Nephron progenitor cell (in vitro differentiated cells): ENCODE measurements around the gene SOX1.
A peak's percentile ranks its signal among the peaks of the same experiment; 100 is the strongest.

Experiments
- DNase-seq: peaks from one replicate; pipeline ENCODE4 v3.0.0; 2021
- H3K27ac Mint-ChIP-seq: 2 replicates; pipeline ENCODE4 v1.8.0; 2021; ENCODE audit warnings: mild to moderate bottlenecking, moderate library complexity, mixed read lengths
- H3K27me3 Mint-ChIP-seq: 2 replicates; pipeline ENCODE4 v1.8.0; 2021; ENCODE audit warnings: mild to moderate bottlenecking, low read depth, mixed read lengths; ENCODE audit not compliant: poor library complexity
- H3K36me3 Mint-ChIP-seq: 2 replicates; pipeline ENCODE4 v1.8.0; 2021; ENCODE audit warnings: low read depth, mixed read lengths
- H3K4me1 Mint-ChIP-seq: 2 replicates; pipeline ENCODE4 v1.8.0; 2021; ENCODE audit warnings: mixed read lengths
- H3K4me3 Mint-ChIP-seq: 2 replicates; pipeline ENCODE4 v1.8.0; 2021; ENCODE audit warnings: mild to moderate bottlenecking, moderate library complexity, mixed read lengths
- H3K9me3 Mint-ChIP-seq: 2 replicates; pipeline ENCODE4 v1.8.0; 2021; ENCODE audit warnings: mild to moderate bottlenecking, moderate library complexity, mixed read lengths
- TF ChIP-seq, protein P1 (sequence below): fragments of 200-600 bp; sonication (generic); IDR thresholded peaks from 2 replicates; pipeline ENCODE4 v1.5.0; 2021; ENCODE audit warnings: antibody characterized with exemption

The SOX1 gene

DNA sequence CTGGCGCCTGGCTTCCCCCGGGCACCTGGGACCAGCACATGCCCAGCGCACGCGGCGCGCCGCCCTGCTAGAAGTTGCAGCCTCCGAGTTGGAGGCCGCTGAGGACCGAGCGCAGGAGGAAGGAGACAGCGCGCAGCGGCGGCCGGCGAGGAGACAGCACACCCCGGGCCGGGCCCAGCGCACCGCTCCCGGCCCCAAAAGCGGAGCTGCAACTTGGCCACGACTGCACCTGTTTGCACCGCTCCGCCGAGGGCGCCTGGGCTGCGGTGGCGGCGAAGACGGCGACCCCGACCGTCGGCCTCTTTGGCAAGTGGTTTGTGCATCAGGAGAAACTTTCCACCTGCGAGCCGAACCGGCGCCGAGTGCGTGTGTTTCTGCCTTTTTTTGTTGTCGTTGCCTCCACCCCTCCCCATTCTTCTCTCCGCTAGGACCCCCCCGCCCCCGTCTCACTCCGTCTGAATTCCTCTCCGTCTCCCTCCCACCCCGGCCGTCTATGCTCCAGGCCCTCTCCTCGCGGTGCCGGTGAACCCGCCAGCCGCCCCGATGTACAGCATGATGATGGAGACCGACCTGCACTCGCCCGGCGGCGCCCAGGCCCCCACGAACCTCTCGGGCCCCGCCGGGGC lies at the start of gene SOX1:
SOX1 (plus strand) TSS at position 34 of the 626 bp plus-strand sequence; CDS start at position 544, 510 bp downstream.
- peaks cover 13% of the 10 kb centered on the region for H3K4me1 Mint-ChIP-seq
- DNase-seq = peak; percentile 51
- no peak within 1 kb of the TSS for H3K27ac Mint-ChIP-seq

DNA sequence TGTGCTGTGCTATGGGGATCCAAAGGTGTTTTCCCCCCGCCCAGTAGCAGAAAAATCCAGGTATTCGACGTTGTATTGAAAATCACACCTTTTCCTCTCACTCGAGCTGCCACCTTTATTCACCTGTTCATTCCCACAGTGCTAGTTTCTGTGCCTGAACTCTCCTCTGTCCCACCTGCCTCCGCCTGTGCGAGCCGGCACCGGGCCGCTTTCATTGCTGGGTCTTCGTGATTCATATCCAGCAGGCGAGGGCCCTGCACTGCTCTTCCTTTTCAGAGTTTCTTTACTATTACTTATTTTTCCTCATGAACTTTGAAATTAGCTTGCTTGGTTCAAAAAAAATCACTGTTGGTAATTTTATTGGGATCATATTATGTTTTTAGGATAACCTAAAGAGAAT lies 42.4 kb upstream of the SOX1 start:
- Mint-ChIP-seq H3K27ac (no peak overlapping the region), H3K9me3 (peaks cover 46% of the 10 kb centered on the region), H3K27me3 (peaks cover 35% of the 10 kb centered on the region), H3K4me1 (no peaks in the 10 kb centered on the region), H3K4me3 (no peak overlapping the region), H3K36me3 (no peaks in the 10 kb centered on the region)
- TF ChIP-seq, protein P1, sequence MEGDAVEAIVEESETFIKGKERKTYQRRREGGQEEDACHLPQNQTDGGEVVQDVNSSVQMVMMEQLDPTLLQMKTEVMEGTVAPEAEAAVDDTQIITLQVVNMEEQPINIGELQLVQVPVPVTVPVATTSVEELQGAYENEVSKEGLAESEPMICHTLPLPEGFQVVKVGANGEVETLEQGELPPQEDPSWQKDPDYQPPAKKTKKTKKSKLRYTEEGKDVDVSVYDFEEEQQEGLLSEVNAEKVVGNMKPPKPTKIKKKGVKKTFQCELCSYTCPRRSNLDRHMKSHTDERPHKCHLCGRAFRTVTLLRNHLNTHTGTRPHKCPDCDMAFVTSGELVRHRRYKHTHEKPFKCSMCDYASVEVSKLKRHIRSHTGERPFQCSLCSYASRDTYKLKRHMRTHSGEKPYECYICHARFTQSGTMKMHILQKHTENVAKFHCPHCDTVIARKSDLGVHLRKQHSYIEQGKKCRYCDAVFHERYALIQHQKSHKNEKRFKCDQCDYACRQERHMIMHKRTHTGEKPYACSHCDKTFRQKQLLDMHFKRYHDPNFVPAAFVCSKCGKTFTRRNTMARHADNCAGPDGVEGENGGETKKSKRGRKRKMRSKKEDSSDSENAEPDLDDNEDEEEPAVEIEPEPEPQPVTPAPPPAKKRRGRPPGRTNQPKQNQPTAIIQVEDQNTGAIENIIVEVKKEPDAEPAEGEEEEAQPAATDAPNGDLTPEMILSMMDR = no peak
- no peak for DNase-seq

More for the DNA sequence above, at the start of gene SOX1:
- no peaks in the 10 kb centered on the region for H3K9me3 Mint-ChIP-seq
- H3K4me3 Mint-ChIP-seq = peak within 1 kb of the TSS; percentile 57
- TF ChIP-seq, protein P1 = no peak
- peaks cover 97% of the 10 kb centered on the region for H3K27me3 Mint-ChIP-seq
- H3K36me3 Mint-ChIP-seq = no peaks in the 10 kb centered on the region

DNA sequence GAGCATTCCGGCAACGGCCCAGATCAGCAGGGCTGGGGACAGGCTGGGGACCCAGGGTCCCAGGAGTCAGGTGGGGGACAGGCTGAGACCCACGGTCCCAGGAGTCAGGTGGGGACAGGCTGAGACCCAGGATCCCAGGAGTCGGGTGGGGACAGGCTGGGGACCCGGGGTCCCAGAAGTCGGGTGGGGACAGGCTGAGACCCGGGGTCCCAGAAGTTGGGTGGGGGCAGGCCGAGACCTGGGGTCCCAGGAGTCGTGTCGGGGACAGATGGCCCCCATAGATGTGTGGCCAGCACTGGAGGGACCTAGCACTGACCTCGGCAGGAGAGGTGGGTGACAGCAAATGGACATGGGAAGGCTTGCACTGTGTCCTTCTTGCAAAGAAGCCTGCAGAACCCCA lies 39.7 kb upstream of the SOX1 start:
- H3K9me3 Mint-ChIP-seq = peaks cover 31% of the 10 kb centered on the region
- H3K36me3 Mint-ChIP-seq = no peaks in the 10 kb centered on the region
- H3K4me1 Mint-ChIP-seq = peaks cover 2% of the 10 kb centered on the region
- TF ChIP-seq, protein P1 = no peak
- no peak overlapping the region for H3K4me3 Mint-ChIP-seq
- H3K27ac Mint-ChIP-seq = no peak overlapping the region
- DNase-seq = no peak
- H3K27me3 Mint-ChIP-seq = peaks cover 50% of the 10 kb centered on the region

DNA sequence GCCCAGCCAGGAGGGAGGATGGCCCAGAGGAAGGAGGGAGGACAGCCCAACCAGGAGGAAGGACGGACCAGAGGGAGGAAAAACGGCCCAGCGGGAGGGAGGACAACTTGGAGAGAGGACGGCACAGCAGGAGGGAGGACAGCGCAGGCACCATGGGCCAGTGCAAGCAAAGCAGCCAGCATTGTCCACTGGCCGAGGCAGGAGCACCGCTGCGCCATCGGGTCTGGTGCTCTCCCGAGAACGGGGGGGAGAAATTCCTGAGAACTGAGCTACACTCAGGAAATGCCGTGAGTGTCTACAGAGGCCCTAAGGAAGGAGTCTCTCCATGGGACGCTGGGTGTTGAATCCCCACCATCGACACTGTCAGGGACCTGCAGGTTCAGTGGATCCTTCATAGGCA lies 38.5 kb upstream of the SOX1 start:
- Mint-ChIP-seq H3K27ac (no peak overlapping the region), H3K36me3 (no peaks in the 10 kb centered on the region), H3K27me3 (peaks cover 52% of the 10 kb centered on the region), H3K4me1 (peaks cover 9% of the 10 kb centered on the region), H3K4me3 (no peak overlapping the region), H3K9me3 (peaks cover 29% of the 10 kb centered on the region)
- TF ChIP-seq, protein P1 = no peak
- no peak for DNase-seq

DNA sequence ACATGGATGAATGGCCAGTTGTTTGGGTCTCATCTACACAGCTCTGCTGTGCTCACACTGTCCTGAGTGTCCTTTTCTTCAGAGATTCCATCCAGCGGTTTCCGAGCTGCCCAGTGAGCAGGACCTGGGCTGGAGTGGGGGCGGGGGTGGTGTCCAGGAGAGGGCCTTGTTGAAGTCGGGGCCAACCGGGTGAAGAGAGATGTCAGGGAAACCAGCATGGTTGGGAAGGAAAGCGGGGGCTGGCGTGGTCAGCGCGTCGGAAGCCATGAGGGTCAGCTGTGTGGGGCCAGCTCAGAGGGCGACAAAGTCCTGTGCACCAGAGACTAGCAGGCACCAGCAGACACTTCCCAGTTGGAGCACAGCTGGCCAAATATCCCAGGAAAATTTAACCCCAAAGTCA lies 37.8 kb upstream of the SOX1 start:
- no peak overlapping the region for H3K4me3 Mint-ChIP-seq
- peaks cover 53% of the 10 kb centered on the region for H3K27me3 Mint-ChIP-seq
- peaks cover 12% of the 10 kb centered on the region for H3K4me1 Mint-ChIP-seq
- H3K36me3 Mint-ChIP-seq = no peaks in the 10 kb centered on the region
- no peak for DNase-seq
- TF ChIP-seq, protein P1 = no peak
- peaks cover 29% of the 10 kb centered on the region for H3K9me3 Mint-ChIP-seq
- H3K27ac Mint-ChIP-seq = no peak overlapping the region
